ENCODE measurements around the gene NPDC1. TPM values are rescaled to one million over a fixed set of nuclear protein-coding genes. Genes with fewer than 3 reads are reported as not detected.

Gene NPDC1
- total and polyA plus RNA-seq, 5 donors: 68.3 to 81.0 (median 71.2) TPM

DNA sequence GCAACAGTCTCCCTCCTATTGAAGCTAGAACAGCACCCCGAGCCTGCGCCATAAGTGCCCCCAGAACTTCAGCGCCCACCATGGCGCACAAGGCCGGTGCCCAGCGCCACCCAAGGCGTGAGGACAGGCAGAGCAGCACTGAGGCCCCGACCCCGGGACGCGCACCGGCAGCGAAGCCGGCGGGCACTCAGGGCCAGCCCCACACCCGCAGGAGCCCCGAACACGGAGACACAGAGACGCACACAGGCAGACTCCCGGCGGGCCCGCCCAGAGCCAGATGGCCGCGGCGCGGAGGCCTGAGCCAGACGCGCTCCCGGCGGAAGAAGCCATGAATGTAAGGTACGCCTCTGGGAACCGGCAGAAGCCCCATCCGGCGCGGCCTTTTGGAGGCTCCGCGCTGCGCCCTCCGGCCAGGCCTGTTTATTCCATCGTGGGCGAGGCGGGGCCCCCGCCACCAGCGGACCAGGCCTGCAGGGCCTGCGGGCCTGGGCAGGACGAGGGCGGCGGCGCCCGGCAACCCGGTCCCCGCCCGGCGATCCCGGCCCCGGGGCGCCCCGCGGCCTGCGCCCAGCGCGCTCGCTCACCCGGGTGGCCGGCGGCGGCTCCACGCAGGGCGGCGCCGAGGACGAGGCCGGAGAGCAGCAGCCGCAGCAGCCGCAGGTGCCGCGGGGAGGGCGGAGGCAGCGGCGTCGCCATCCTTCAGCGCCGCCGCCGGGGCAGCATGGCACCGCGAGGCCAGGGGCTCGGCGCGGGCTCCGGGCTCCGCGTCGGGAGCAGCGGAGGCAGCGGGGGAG is 486 bp downstream of the NPDC1 start:
- ATAC-seq (no peak), DNase-seq (peak in 1 of 3 donors; percentile 82)
- H3K27ac ChIP-seq (ENCODE audit: low read length): peak overlapping the region; percentile 26
- no peaks in the 10 kb centered on the region for H3K27me3 ChIP-seq (ENCODE audit: control insufficient read depth, insufficient read depth)
- intact Hi-C loops (cut with DNase I): no loop called here
- H3K9me3 ChIP-seq (ENCODE audit: control insufficient read depth, low read length): no peaks in the 10 kb centered on the region
- peaks cover 2% of the 10 kb centered on the region for H3K4me1 ChIP-seq (ENCODE audit: control insufficient read depth, insufficient read depth, low read length)
- peak overlapping the region; percentile 84 for H3K4me3 ChIP-seq (ENCODE audit: low read length)
- 2% methylated on average over 96 of the region's 96 CpGs for WGBS

- Histone ChIP-seq H3K27me3 (ENCODE audit: control insufficient read depth, insufficient read depth) (no peaks in the 10 kb centered on the region), H3K27ac (ENCODE audit: low read length) (peak overlapping the region; percentile 33), H3K4me3 (ENCODE audit: low read length) (peak overlapping the region; percentile 84), H3K9me3 (ENCODE audit: control insufficient read depth, low read length) (no peaks in the 10 kb centered on the region), H3K4me1 (ENCODE audit: control insufficient read depth, insufficient read depth, low read length) (peaks cover 2% of the 10 kb centered on the region)
- WGBS: 36% methylated on average over 18 of the region's 18 CpGs
- DNase-seq: peak in 2 of 3 donors; percentile 64 to 77
- peak; percentile 9 to 25 for ATAC-seq
- intact Hi-C loops (cut with DNase I): no loop called here
Measured at GRCh38 chr9:137044502-137045177, 1.3 kb downstream of the NPDC1 start.

DNA sequence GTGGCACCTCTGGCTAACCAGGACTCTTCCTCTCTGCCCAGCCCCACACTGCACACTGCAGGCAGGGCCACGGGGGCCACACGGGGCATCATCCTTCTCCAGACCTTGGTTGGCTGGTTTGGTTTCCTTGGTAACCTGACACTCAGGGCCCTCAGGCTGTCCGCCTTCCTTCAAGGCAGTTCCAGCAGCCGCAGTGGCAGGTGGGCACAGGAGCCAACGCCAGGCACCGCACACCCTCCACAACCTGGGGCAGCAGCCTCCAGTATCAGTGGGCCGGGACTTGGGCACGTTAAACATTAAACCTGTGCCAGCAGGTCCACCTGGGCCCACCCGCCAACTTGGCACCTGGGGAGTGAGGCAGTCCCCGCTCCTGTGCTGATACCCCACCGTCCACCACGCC is 1.9 kb downstream of the NPDC1 start:
- Histone ChIP-seq H3K4me3 (ENCODE audit: low read length) (peak overlapping the region; percentile 13), H3K27me3 (ENCODE audit: control insufficient read depth, insufficient read depth) (no peaks in the 10 kb centered on the region), H3K9me3 (ENCODE audit: control insufficient read depth, low read length) (no peaks in the 10 kb centered on the region), H3K27ac (ENCODE audit: low read length) (peak overlapping the region; percentile 33), H3K4me1 (ENCODE audit: control insufficient read depth, insufficient read depth, low read length) (peaks cover 2% of the 10 kb centered on the region)
- ATAC-seq (no peak), DNase-seq (no peak)
- WGBS: 69% methylated on average over 12 of the region's 12 CpGs
- intact Hi-C loops (cut with DNase I): no loop called here

DNA sequence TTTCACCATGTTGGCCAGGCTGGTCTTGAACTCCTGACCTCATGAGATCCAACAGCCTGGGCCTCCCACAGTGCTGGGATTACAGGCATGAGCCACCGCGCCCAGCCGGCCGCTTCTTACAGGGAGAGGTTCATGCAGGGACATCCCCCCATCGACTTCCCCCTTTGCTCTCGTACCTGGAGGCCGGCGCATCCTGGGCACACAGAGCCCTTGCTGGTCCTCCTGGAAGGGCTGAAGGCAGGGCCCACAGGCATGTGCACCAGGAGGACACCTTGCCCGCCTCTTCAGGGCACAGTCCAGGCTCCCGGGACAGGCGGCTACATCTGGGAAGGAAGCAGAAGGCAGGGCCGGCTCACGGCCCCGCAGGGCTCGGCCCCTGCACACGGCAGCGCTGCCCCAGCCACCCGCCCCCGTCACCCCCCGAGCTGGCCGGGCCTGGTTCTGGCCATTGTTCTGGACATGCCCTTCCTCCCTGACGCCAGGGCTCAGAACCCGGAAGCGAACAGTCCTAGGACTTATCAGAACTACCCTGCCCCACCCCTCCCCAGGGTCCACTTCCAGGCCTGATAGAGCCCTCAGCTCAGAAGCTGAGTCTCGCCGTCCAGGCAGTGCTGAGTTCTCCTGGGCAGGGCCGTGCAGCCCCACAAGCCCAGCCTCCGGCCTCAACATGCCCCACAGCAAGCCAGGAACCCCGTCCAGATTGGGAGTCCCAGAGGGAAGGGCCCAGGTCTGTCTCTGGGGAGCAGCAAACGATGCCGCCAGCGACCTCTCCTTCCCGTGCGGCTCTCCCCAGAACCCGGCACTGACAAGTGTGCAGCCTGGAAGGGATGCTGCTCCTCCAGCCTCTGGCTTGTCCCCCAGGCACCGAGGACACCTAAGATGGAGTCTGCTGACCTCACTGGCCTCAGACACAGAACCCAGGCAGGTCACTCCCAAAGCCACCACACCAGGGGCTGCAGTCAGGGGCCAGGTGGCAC is 2.9 kb downstream of the NPDC1 start:
- H3K9me3 ChIP-seq (ENCODE audit: control insufficient read depth, low read length): no peaks in the 10 kb centered on the region
- 59% methylated on average over 36 of the region's 36 CpGs for whole genome bisulfite sequencing
- H3K4me1 ChIP-seq (ENCODE audit: control insufficient read depth, insufficient read depth, low read length): peaks cover 2% of the 10 kb centered on the region
- intact Hi-C loops (cut with DNase I): no loop called here
- H3K4me3 ChIP-seq (ENCODE audit: low read length): no peak overlapping the region
- DNase-seq (peak; percentile 86 to 91 (median 88)), ATAC-seq (peak; percentile 64 to 75)
- peak overlapping the region; percentile 33 for H3K27ac ChIP-seq (ENCODE audit: low read length)
- no peaks in the 10 kb centered on the region for H3K27me3 ChIP-seq (ENCODE audit: control insufficient read depth, insufficient read depth)

- intact Hi-C loops (cut with DNase I): no loop called here
- DNase-seq (no peak), ATAC-seq (no peak)
- H3K4me1 ChIP-seq (ENCODE audit: control insufficient read depth, insufficient read depth, low read length): no peaks in the 10 kb centered on the region
- no peak overlapping the region for H3K27ac ChIP-seq (ENCODE audit: low read length)
- no peak overlapping the region for H3K4me3 ChIP-seq (ENCODE audit: low read length)
- H3K9me3 ChIP-seq (ENCODE audit: control insufficient read depth, low read length): no peaks in the 10 kb centered on the region
- 58% methylated on average over 16 of the region's 16 CpGs for WGBS
- no peaks in the 10 kb centered on the region for H3K27me3 ChIP-seq (ENCODE audit: control insufficient read depth, insufficient read depth)
Measured at GRCh38 chr9:137041124-137041523, 4.9 kb downstream of the NPDC1 start.

GRCh38 chr9:137040568-137040967 is 5.4 kb downstream of the NPDC1 start:
- Histone ChIP-seq H3K4me3 (ENCODE audit: low read length) (no peak overlapping the region), H3K9me3 (ENCODE audit: control insufficient read depth, low read length) (no peaks in the 10 kb centered on the region), H3K4me1 (ENCODE audit: control insufficient read depth, insufficient read depth, low read length) (no peaks in the 10 kb centered on the region), H3K27ac (ENCODE audit: low read length) (no peak overlapping the region), H3K27me3 (ENCODE audit: control insufficient read depth, insufficient read depth) (no peaks in the 10 kb centered on the region)
- intact Hi-C loops (cut with DNase I): no loop called here
- 89% methylated on average over 23 of the region's 23 CpGs for WGBS
- ATAC-seq (no peak), DNase-seq (no peak)

GRCh38 chr9:137039611-137040366 is 6.2 kb downstream of the NPDC1 start:
- ATAC-seq (no peak), DNase-seq (peak in 1 of 3 donors; percentile 54)
- 93% methylated on average over 32 of the region's 32 CpGs for WGBS
- intact Hi-C loops (cut with DNase I): loop anchor here in 3 of 4 donors (5.0 to 10.0 kb wide), 3 partner anchors 92 to 252 kb away; partner anchors contain the start of genes C8G (in 2 of the 3) and FBXW5 (in 1 of the 3)
- H3K27ac ChIP-seq (ENCODE audit: low read length): no peak overlapping the region
- H3K4me3 ChIP-seq (ENCODE audit: low read length): no peak overlapping the region
- no peaks in the 10 kb centered on the region for H3K9me3 ChIP-seq (ENCODE audit: control insufficient read depth, low read length)
- H3K4me1 ChIP-seq (ENCODE audit: control insufficient read depth, insufficient read depth, low read length): no peaks in the 10 kb centered on the region
- H3K27me3 ChIP-seq (ENCODE audit: control insufficient read depth, insufficient read depth): no peaks in the 10 kb centered on the region

- no peak overlapping the region for H3K4me3 ChIP-seq (ENCODE audit: low read length)
- no peaks in the 10 kb centered on the region for H3K4me1 ChIP-seq (ENCODE audit: control insufficient read depth, insufficient read depth, low read length)
- intact Hi-C loops (cut with DNase I): loop anchor here in 3 of 4 donors (5.0 to 10.0 kb wide), 3 partner anchors 92 to 252 kb away; partner anchors contain the start of genes C8G (in 2 of the 3) and FBXW5 (in 1 of the 3)
- 87% methylated on average over 9 of the region's 9 CpGs for WGBS
- no peaks in the 10 kb centered on the region for H3K9me3 ChIP-seq (ENCODE audit: control insufficient read depth, low read length)
- DNase-seq (no peak), ATAC-seq (no peak)
- H3K27ac ChIP-seq (ENCODE audit: low read length): no peak overlapping the region
- H3K27me3 ChIP-seq (ENCODE audit: control insufficient read depth, insufficient read depth): no peaks in the 10 kb centered on the region
Measured at GRCh38 chr9:137038916-137039315, 7.1 kb downstream of the NPDC1 start.

DNA sequence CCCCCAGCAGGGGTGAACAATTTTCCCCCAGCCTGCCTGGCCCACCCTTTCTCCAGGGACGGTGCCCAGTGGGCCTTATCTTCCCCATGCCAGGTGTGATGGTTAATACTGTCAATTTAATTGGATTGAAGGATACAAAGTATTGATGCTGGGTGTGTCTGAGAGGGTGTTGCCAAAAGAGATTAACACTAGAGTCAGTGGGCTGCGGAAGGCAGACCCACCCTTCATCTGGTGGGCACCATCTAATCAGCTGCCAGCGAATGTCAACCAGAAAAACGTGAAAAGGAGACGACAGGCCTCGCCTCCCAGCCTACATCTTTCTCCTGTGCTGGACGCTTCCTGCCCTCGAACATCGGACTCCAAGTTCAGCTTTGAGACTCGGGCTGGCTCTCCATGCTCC is 8.5 kb downstream of the NPDC1 start:
- 86% methylated on average over 10 of the region's 10 CpGs for WGBS

DNA sequence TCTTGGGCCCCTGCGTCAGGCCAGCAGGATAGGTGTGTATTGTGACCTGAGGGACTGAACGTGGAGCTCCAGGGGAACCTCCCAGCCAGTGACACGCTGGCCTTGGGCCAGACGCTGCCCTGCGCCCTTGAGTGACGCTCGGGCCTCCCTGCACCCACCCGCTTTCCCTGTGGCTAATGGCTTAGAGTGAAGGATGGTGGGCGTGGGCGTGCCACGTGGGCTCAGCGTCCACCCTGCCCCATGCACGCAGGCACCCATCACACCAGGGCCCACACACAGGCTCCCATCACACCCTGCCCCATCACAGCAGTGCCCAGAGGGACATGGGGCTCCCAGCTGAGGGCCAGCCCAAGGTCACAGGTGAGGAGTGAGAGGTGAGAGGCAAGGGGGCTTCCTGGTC is 8.9 kb downstream of the NPDC1 start:
- 74% methylated on average over 13 of the region's 13 CpGs for WGBS
- H3K27me3 ChIP-seq (ENCODE audit: control insufficient read depth, insufficient read depth): no peaks in the 10 kb centered on the region
- DNase-seq (peak in 1 of 3 donors; percentile 52), ATAC-seq (no peak)
- intact Hi-C loops (cut with DNase I): loop anchor here in 3 of 4 donors (5.0 to 10.0 kb wide), 3 partner anchors 90 to 250 kb away; partner anchors contain the start of genes C8G (in 2 of the 3) and FBXW5 (in 1 of the 3)
- H3K4me3 ChIP-seq (ENCODE audit: low read length): no peak overlapping the region
- no peak overlapping the region for H3K27ac ChIP-seq (ENCODE audit: low read length)
- H3K9me3 ChIP-seq (ENCODE audit: control insufficient read depth, low read length): no peaks in the 10 kb centered on the region
- H3K4me1 ChIP-seq (ENCODE audit: control insufficient read depth, insufficient read depth, low read length): no peaks in the 10 kb centered on the region

More for the DNA sequence above, 8.5 kb downstream of the NPDC1 start:
- ATAC-seq (no peak), DNase-seq (no peak)
- H3K27ac ChIP-seq (ENCODE audit: low read length): no peak overlapping the region
- no peak overlapping the region for H3K4me3 ChIP-seq (ENCODE audit: low read length)
- H3K9me3 ChIP-seq (ENCODE audit: control insufficient read depth, low read length): no peaks in the 10 kb centered on the region
- no peaks in the 10 kb centered on the region for H3K27me3 ChIP-seq (ENCODE audit: control insufficient read depth, insufficient read depth)
- intact Hi-C loops (cut with DNase I): loop anchor here in 3 of 4 donors (5.0 to 10.0 kb wide), 3 partner anchors 90 to 250 kb away; partner anchors contain the start of genes C8G (in 2 of the 3) and FBXW5 (in 1 of the 3)
- no peaks in the 10 kb centered on the region for H3K4me1 ChIP-seq (ENCODE audit: control insufficient read depth, insufficient read depth, low read length)

Measured in right cardiac atrium (tissue), 5 donors.